HG03280 (cell line): ENCODE measurements around the gene FAM120A.
"Not testable (repeated sequence)": the region's sequence is repeated elsewhere in the genome, so short reads cannot be mapped to it uniquely, and the experiment has no call there.

Experiments used
- ATAC-seq: cut with Tn5 transposase; IDR thresholded peaks from one replicate; pipeline ENCODE4 v1.9.1; 2021; ENCODE audit warnings: mild to moderate bottlenecking, moderate library complexity; ENCODE audit not compliant: unreplicated experiment

Gene FAM120A

GRCh38 chr9:93508207-93508606 is 56.7 kb downstream of the FAM120A start:
- no peak for ATAC-seq

- ATAC-seq: no peak
Observed at GRCh38 chr9:93509084-93509483, 57.6 kb downstream of the FAM120A start.

- ATAC-seq: no peak
Observed at GRCh38 chr9:93510041-93510440, 58.6 kb downstream of the FAM120A start.

- not testable (repeated sequence) for ATAC-seq
Observed at GRCh38 chr9:93511228-93511627, 59.7 kb downstream of the FAM120A start.

- ATAC-seq: not testable (repeated sequence)
Observed at GRCh38 chr9:93512170-93512812, 60.8 kb downstream of the FAM120A start.

GRCh38 chr9:93513606-93514005 is 62.1 kb downstream of the FAM120A start:
- no peak for ATAC-seq

- ATAC-seq: no peak
Observed at GRCh38 chr9:93517331-93517730, 65.8 kb downstream of the FAM120A start.

- ATAC-seq: no peak
Observed at GRCh38 chr9:93520523-93520922, 69.0 kb downstream of the FAM120A start.

- ATAC-seq: no peak
Observed at GRCh38 chr9:93522736-93523135, 71.3 kb downstream of the FAM120A start.

- ATAC-seq: no peak
Observed at GRCh38 chr9:93523518-93524144, 72.1 kb downstream of the FAM120A start.

- ATAC-seq: no peak
Observed at GRCh38 chr9:93525476-93525875, 74.0 kb downstream of the FAM120A start.

GRCh38 chr9:93531374-93531773 is 79.9 kb downstream of the FAM120A start:
- no peak for ATAC-seq

GRCh38 chr9:93532141-93532540 is 80.7 kb downstream of the FAM120A start:
- ATAC-seq: no peak

- ATAC-seq: no peak
Observed at GRCh38 chr9:93533863-93534262, 82.4 kb downstream of the FAM120A start.

- ATAC-seq: no peak
Observed at GRCh38 chr9:93536167-93536566, 84.7 kb downstream of the FAM120A start.

- no peak for ATAC-seq
Observed at GRCh38 chr9:93536874-93537273, 85.4 kb downstream of the FAM120A start.

- no peak for ATAC-seq
Observed at GRCh38 chr9:93540305-93540704, 88.8 kb downstream of the FAM120A start.

- ATAC-seq: no peak
Observed at GRCh38 chr9:93541005-93541404, 89.5 kb downstream of the FAM120A start.

- no peak for ATAC-seq
Observed at GRCh38 chr9:93541581-93542349, 90.3 kb downstream of the FAM120A start.

GRCh38 chr9:93543117-93543516 is 91.6 kb downstream of the FAM120A start:
- no peak for ATAC-seq

GRCh38 chr9:93546356-93546755 is 94.9 kb downstream of the FAM120A start:
- ATAC-seq: no peak

GRCh38 chr9:93549611-93550010 is 98.1 kb downstream of the FAM120A start:
- ATAC-seq: no peak
